Uterus (tissue), 4 donors: Measurements from ENCODE around the gene GREB1. TPM values are rescaled to one million over a fixed set of nuclear protein-coding genes. Genes with fewer than 3 reads are reported as not detected.
A peak's percentile ranks its signal among the peaks of the same experiment; 100 is the strongest.

ENCODE experiments used
- DNase-seq, 2 donors: peaks; one replicate each; pipeline ENCODE4 v3.0.0-alpha.2; 2019 to 2020
- H3K27ac ChIP-seq, 2 donors: fragments of 200-600 bp; sonication (generic); 1 replicate in 1 of 2; 2 replicates in 1 of 2; pipeline ENCODE4 v1.5.1; 2016 to 2018
- H3K27me3 ChIP-seq, 2 donors: fragments of 200-600 bp; sonication (generic); one replicate each; pipeline ENCODE4 v1.5.1; 2018 to 2019; ENCODE audit warnings: control low read depth in 1 of 2
- H3K36me3 ChIP-seq, 2 donors: fragments of 200-600 bp; sonication (generic); one replicate each; pipeline ENCODE4 v1.5.1; 2019; ENCODE audit warnings: control low read depth in 1 of 2
- H3K4me1 ChIP-seq, 2 donors: fragments of 200-600 bp; sonication (generic); one replicate each; pipeline ENCODE4 v1.5.1; 2018 to 2019; ENCODE audit warnings: control low read depth in 1 of 2
- H3K4me3 ChIP-seq, 2 donors: fragments of 200-600 bp; sonication (generic); 1 replicate in 1 of 2; 2 replicates in 1 of 2; pipeline ENCODE4 v1.5.1; 2018 to 2019; ENCODE audit warnings: mild to moderate bottlenecking in 1 of 2
- H3K9me3 ChIP-seq, 2 donors: fragments of 200-600 bp; sonication (generic); one replicate each; pipeline ENCODE4 v1.5.1; 2019; ENCODE audit warnings: control low read depth in 1 of 2
- POLR2A ChIP-seq, 2 donors: fragments of 450-650 bp; IDR thresholded peaks; one replicate each; pipeline ENCODE4 v1.6.1; 2016; ENCODE audit warnings: antibody characterized with exemption in 2 of 2, mild to moderate bottlenecking in 1 of 2, moderate library complexity in 1 of 2
- intact Hi-C: fragments of 100-400 bp; cut with DNase I; formaldehyde crosslinking; loops from one replicate; pipeline ENCODE4 v1.15.1; 2023; ENCODE audit warnings: low total_unique reads
- total RNA-seq, 4 donors: library from RNA; depleted of rRNA in 3 of 4; stranded (reverse); fragments of >200 nt in 3 of 4; gene quantifications; one replicate each; pipeline versions ENCODE4 v1.1.0 to v1.2.4, GENCODE V29; 2014 to 2023
- TF ChIP-seq, protein P1 (sequence below), 4 experiments: fragments of 200-600 bp in 2 of 4; fragments of 450-650 bp in 2 of 4; sonication (generic) in 2 of 4; IDR thresholded peaks; one replicate each; pipeline ENCODE4 v1.5.1; 2016 to 2019; ENCODE audit warnings: antibody characterized with exemption in 4 of 4, mild to moderate bottlenecking in 2 of 4, moderate library complexity in 1 of 4
- donor health status: DM: yes; HTN: yes; CAD: no.

Gene GREB1
- total RNA-seq, 4 donors from 2014 or later = 20.3 to 166 (median 78.8) TPM

DNA sequence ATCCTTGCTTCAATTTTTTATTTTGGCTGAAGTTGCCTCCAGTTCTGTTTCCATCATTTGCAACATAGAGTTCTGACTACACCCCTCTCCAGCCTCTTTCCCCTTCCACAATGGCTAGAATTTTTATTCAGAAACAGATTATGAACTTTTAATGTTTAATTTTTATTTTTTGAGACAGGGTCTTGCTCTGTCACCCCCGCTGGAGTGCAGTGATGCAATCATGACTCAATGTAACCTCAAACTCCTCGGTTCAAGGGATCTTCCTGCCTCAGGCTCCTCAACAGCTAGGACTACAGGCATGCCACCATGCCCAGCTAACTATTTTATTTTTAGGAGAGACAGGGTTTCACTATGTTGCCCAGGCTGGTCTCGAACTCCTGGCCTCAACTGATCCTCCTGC is 133.3 kb downstream of the GREB1 start:
- no peak overlapping the region for H3K4me3 ChIP-seq
- no peaks in the 10 kb centered on the region for H3K9me3 ChIP-seq
- no peak for DNase-seq
- H3K4me1 ChIP-seq = peaks cover 0 to 10% of the 10 kb centered on the region in 2 donors
- H3K36me3 ChIP-seq = no peaks in the 10 kb centered on the region
- no peak overlapping the region for H3K27ac ChIP-seq
- no peaks in the 10 kb centered on the region for H3K27me3 ChIP-seq
- intact Hi-C loops = no loop called here
- no peak for TF ChIP-seq POLR2A (IDR thresholded peaks at IDR 0.05)
- TF ChIP-seq, protein P1, sequence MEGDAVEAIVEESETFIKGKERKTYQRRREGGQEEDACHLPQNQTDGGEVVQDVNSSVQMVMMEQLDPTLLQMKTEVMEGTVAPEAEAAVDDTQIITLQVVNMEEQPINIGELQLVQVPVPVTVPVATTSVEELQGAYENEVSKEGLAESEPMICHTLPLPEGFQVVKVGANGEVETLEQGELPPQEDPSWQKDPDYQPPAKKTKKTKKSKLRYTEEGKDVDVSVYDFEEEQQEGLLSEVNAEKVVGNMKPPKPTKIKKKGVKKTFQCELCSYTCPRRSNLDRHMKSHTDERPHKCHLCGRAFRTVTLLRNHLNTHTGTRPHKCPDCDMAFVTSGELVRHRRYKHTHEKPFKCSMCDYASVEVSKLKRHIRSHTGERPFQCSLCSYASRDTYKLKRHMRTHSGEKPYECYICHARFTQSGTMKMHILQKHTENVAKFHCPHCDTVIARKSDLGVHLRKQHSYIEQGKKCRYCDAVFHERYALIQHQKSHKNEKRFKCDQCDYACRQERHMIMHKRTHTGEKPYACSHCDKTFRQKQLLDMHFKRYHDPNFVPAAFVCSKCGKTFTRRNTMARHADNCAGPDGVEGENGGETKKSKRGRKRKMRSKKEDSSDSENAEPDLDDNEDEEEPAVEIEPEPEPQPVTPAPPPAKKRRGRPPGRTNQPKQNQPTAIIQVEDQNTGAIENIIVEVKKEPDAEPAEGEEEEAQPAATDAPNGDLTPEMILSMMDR (IDR thresholded peaks at IDR 0.05) = no peak

- no peak overlapping the region for H3K27ac ChIP-seq
- DNase-seq = no peak
- H3K4me3 ChIP-seq = no peak overlapping the region
- no peaks in the 10 kb centered on the region for H3K27me3 ChIP-seq
- no peaks in the 10 kb centered on the region for H3K36me3 ChIP-seq
- no peaks in the 10 kb centered on the region for H3K9me3 ChIP-seq
- TF ChIP-seq POLR2A (IDR thresholded peaks at IDR 0.05) = no peak
- TF ChIP-seq, protein P1 (IDR thresholded peaks at IDR 0.05) = no peak
- intact Hi-C loops = no loop called here
- peaks cover 0 to 10% of the 10 kb centered on the region in 2 donors for H3K4me1 ChIP-seq
Measured at GRCh38 chr2:11667866-11668637, 134.2 kb downstream of the GREB1 start.

DNA sequence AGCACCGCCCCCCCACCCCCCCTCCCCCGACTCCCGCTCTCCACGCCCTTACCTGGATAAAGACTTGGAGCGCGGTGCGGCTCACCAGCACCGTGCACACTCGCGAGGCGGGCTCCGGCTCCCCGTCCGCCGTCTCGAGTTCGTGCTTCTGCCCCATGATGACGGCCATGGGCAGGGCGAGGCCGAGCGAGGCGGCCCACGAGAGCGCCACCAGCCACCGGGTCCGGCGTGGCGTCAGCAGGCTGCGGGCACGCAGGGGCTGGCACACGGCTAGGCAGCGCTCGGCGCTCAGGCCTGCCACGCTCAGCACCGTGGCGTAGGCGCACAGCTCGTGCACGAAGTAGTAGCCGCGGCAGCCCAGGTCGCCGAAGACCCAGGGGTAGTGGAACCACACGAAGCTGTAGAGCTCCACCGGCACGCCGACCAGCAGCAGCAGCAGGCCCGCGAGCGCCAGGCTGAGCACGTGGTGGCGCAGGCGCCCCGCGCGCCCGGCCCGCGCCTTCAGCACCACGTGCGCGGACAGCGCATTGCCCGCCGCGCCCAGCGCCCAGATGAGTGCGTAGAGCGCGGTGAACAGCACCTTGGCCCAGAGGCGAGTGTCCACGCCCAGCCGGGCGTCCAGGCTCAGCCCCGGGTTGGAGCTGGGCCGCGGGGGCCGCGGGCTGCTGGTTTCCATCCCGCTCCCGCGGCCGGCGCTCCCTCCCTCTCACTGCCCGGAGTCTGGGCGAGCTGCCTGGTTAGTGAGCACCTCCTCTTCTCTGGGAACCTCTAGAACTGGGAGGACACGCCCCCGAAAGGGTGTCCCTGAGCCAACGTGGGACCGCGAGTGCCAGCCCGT is 135.8 kb downstream of the GREB1 start, which contains the start of gene NTSR2:
Gene NTSR2 (minus strand): TSS at position 742 of the 838 bp plus-strand sequence. CDS start 66 bp downstream, at position 676.
- no peak within 1 kb of the TSS for H3K4me3 ChIP-seq
- peak; percentile 33 to 67 for DNase-seq
- TF ChIP-seq, protein P1 (IDR thresholded peaks at IDR 0.05) = peak in 1 of 4 experiments; percentile 31
- no peak for TF ChIP-seq POLR2A (IDR thresholded peaks at IDR 0.05)
- no peaks in the 10 kb centered on the region for H3K9me3 ChIP-seq
- H3K4me1 ChIP-seq = peaks cover 0 to 10% of the 10 kb centered on the region in 2 donors
- H3K27me3 ChIP-seq = no peaks in the 10 kb centered on the region
- intact Hi-C loops = no loop called here
- H3K36me3 ChIP-seq = no peaks in the 10 kb centered on the region
- H3K27ac ChIP-seq = no peak within 1 kb of the TSS

DNA sequence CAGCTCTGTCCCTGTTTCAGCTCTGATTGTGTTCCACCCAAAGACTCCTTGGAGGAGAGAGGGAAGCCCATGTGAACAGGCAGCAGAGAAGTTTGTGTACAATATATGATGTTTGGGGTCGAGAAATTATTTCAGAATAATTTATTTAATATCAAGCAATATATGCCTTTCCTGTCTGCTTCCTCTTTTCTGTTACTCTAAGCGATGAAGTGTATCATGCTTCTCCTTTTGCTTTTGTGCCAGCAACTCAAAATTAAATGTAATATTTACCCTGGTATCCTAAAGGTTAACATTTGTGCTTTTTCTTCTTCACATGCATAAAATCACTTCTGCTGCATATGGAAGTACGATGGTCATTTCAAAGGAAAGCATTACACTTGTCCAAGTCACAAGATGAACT is 138.6 kb downstream of the GREB1 start:
- H3K36me3 ChIP-seq = no peaks in the 10 kb centered on the region
- no peaks in the 10 kb centered on the region for H3K9me3 ChIP-seq
- no peak overlapping the region for H3K27ac ChIP-seq
- no peak for TF ChIP-seq POLR2A (IDR thresholded peaks at IDR 0.05)
- TF ChIP-seq, protein P1 (IDR thresholded peaks at IDR 0.05) = no peak
- peaks cover 0 to 10% of the 10 kb centered on the region in 2 donors for H3K4me1 ChIP-seq
- no peak overlapping the region for H3K4me3 ChIP-seq
- H3K27me3 ChIP-seq = no peaks in the 10 kb centered on the region
- no peak for DNase-seq
- intact Hi-C loops = no loop called here

DNA sequence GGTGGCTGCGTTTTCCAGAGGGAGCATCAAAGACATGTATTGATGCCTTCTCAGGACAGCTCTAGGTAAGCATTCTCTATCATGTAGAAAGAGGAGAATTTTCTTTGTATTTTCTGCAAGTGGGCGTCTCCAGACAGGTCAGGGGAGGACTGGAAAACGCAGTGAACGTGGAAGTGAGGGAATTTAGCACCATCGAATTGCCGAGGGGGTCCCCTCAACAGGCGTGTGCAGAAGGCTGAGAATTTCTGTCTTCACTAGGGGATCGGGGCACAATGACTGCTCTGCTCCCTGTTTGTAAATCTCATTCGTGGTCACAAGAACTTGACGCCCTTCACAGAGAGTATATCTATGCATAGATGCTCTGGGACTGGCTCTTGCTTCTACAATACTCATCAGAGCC is 141.1 kb downstream of the GREB1 start:
- DNase-seq = no peak
- intact Hi-C loops = no loop called here
- no peak overlapping the region for H3K4me3 ChIP-seq
- H3K9me3 ChIP-seq = no peaks in the 10 kb centered on the region
- TF ChIP-seq, protein P1 (IDR thresholded peaks at IDR 0.05) = no peak
- TF ChIP-seq POLR2A (IDR thresholded peaks at IDR 0.05) = no peak
- no peak overlapping the region for H3K27ac ChIP-seq
- no peaks in the 10 kb centered on the region for H3K36me3 ChIP-seq
- H3K27me3 ChIP-seq = no peaks in the 10 kb centered on the region
- H3K4me1 ChIP-seq = peaks cover 0 to 4% of the 10 kb centered on the region in 2 donors
